Karpas-422 (cell line): ENCODE measurements around the gene KLK10. TPM values are rescaled to one million over a fixed set of nuclear protein-coding genes. Genes with fewer than 3 reads are reported as not detected.
"Not testable (repeated sequence)": the region's sequence is repeated elsewhere in the genome, so short reads cannot be mapped to it uniquely, and the experiment has no call there.

Experiments used
- DNase-seq: peaks from one replicate; pipeline ENCODE4 v3.0.0-alpha.2; 2015
- H2AFZ ChIP-seq: fragments of 200-600 bp; sonication (generic); 2 replicates; pipeline ENCODE4 v1.6.1; 2014; ENCODE audit warnings: antibody characterized with exemption, low read length, mixed read lengths
- H3K27ac ChIP-seq: fragments of 200-600 bp; sonication (generic); 2 replicates; pipeline ENCODE4 v1.5.1; 2014; ENCODE audit warnings: mild to moderate bottlenecking, low read length, moderate library complexity
- H3K27me3 ChIP-seq: fragments of 200-600 bp; sonication (generic); 2 replicates; pipeline ENCODE4 v1.6.1; 2014; ENCODE audit warnings: low read length, mixed read lengths
- H3K36me3 ChIP-seq: fragments of 200-600 bp; sonication (generic); 2 replicates; pipeline ENCODE4 v1.6.1; 2014; ENCODE audit warnings: low read length, mixed read lengths; ENCODE audit not compliant: insufficient read depth
- H3K4me1 ChIP-seq: fragments of 200-600 bp; sonication (generic); 2 replicates; pipeline ENCODE4 v1.6.1; 2014; ENCODE audit warnings: mild to moderate bottlenecking, low read length, mixed read lengths
- H3K4me2 ChIP-seq: fragments of 200-600 bp; sonication (generic); 2 replicates; pipeline ENCODE4 v1.6.1; 2014; ENCODE audit warnings: low read length, low read depth, mild to moderate bottlenecking; ENCODE audit not compliant: poor library complexity, severe bottlenecking
- H3K4me3 ChIP-seq: fragments of 200-600 bp; sonication (generic); 2 replicates; pipeline ENCODE4 v1.5.1; 2014; ENCODE audit warnings: mild to moderate bottlenecking, antibody characterized with exemption, low read length, mixed read lengths
- H3K79me2 ChIP-seq: fragments of 200-600 bp; sonication (generic); 2 replicates; pipeline ENCODE4 v1.6.1; 2014; ENCODE audit warnings: mild to moderate bottlenecking, low read length, mixed read lengths
- H3K9ac ChIP-seq: fragments of 200-600 bp; sonication (generic); 2 replicates; pipeline ENCODE4 v1.6.0; 2014; ENCODE audit warnings: low read length
- H3K9me2 ChIP-seq: fragments of 200-600 bp; sonication (generic), shearing (Covaris generic); replicated peaks from 2 replicates; pipeline ENCODE4 v1.6.0; 2014; ENCODE audit warnings: mild to moderate bottlenecking, low read length, moderate library complexity; ENCODE audit not compliant: insufficient read depth
- H3K9me3 ChIP-seq: fragments of 300-700, 200-600 bp; sonication (generic); 2 replicates; pipeline ENCODE4 v1.6.1; 2014; ENCODE audit warnings: low read length, mixed read lengths
- H4K20me1 ChIP-seq: fragments of 200-600 bp; sonication (generic); 2 replicates; pipeline ENCODE4 v1.6.1; 2014; ENCODE audit warnings: mild to moderate bottlenecking, antibody characterized with exemption, low read length, low read depth; ENCODE audit not compliant: insufficient read depth
- total RNA-seq: library from RNA; depleted of rRNA; stranded (reverse); fragments of >200 nt; shearing (Covaris generic); gene quantifications from 2 replicates; pipeline ENCODE4 v1.2.3, GENCODE V29; 2014; ENCODE audit warnings: low replicate concordance

Gene KLK10
- total RNA-seq, 1 experiment from 2014 or later = not detected

GRCh38 chr19:50977626-50978025 lies 41.9 kb downstream of the KLK10 start:
- Histone ChIP-seq H3K9ac (no peak overlapping the region), H3K4me1 (no peaks in the 10 kb centered on the region), H3K36me3 (no peaks in the 10 kb centered on the region), H3K9me2 (no peaks in the 10 kb centered on the region), H3K27ac (no peak overlapping the region), H3K27me3 (no peaks in the 10 kb centered on the region), H3K9me3 (no peaks in the 10 kb centered on the region), H3K4me3 (no peak overlapping the region), H3K79me2 (no peaks in the 10 kb centered on the region), H2AFZ (no peak overlapping the region), H3K4me2 (no peak overlapping the region), H4K20me1 (no peaks in the 10 kb centered on the region)
- DNase-seq = no peak

GRCh38 chr19:50975766-50976165 lies 43.7 kb downstream of the KLK10 start:
- no peak overlapping the region for H3K4me3 ChIP-seq
- H2AFZ ChIP-seq = no peak overlapping the region
- H3K79me2 ChIP-seq = no peaks in the 10 kb centered on the region
- H3K9ac ChIP-seq = no peak overlapping the region
- no peaks in the 10 kb centered on the region for H3K9me2 ChIP-seq
- H3K9me3 ChIP-seq = no peaks in the 10 kb centered on the region
- no peaks in the 10 kb centered on the region for H3K27me3 ChIP-seq
- no peaks in the 10 kb centered on the region for H4K20me1 ChIP-seq
- DNase-seq = no peak
- H3K4me1 ChIP-seq = no peaks in the 10 kb centered on the region
- H3K4me2 ChIP-seq = no peak overlapping the region
- H3K36me3 ChIP-seq = no peaks in the 10 kb centered on the region
- no peak overlapping the region for H3K27ac ChIP-seq

- H3K4me3 ChIP-seq = no peak overlapping the region
- H3K4me2 ChIP-seq = no peak overlapping the region
- no peak for DNase-seq
- no peaks in the 10 kb centered on the region for H3K36me3 ChIP-seq
- no peak overlapping the region for H2AFZ ChIP-seq
- H3K9me3 ChIP-seq = no peaks in the 10 kb centered on the region
- H3K9me2 ChIP-seq = no peaks in the 10 kb centered on the region
- no peaks in the 10 kb centered on the region for H4K20me1 ChIP-seq
- no peaks in the 10 kb centered on the region for H3K4me1 ChIP-seq
- no peak overlapping the region for H3K27ac ChIP-seq
- no peaks in the 10 kb centered on the region for H3K79me2 ChIP-seq
- H3K9ac ChIP-seq = no peak overlapping the region
- no peaks in the 10 kb centered on the region for H3K27me3 ChIP-seq
Measured at GRCh38 chr19:50974702-50975556, 44.6 kb downstream of the KLK10 start.

- Histone ChIP-seq H3K4me3 (no peak overlapping the region), H3K9me3 (no peaks in the 10 kb centered on the region), H3K9ac (no peak overlapping the region), H3K4me1 (no peaks in the 10 kb centered on the region), H3K79me2 (no peaks in the 10 kb centered on the region), H3K4me2 (no peak overlapping the region), H3K9me2 (no peaks in the 10 kb centered on the region), H3K36me3 (no peaks in the 10 kb centered on the region), H4K20me1 (no peaks in the 10 kb centered on the region), H3K27me3 (no peaks in the 10 kb centered on the region), H3K27ac (no peak overlapping the region), H2AFZ (no peak overlapping the region)
- no peak for DNase-seq
Measured at GRCh38 chr19:50972795-50973376, 46.6 kb downstream of the KLK10 start.

- not testable (repeated sequence) for H3K79me2 ChIP-seq, H3K27ac ChIP-seq, H3K9me3 ChIP-seq, H3K9ac ChIP-seq, H3K4me1 ChIP-seq, H3K36me3 ChIP-seq, DNase-seq, H3K9me2 ChIP-seq, H3K4me3 ChIP-seq, H4K20me1 ChIP-seq, H3K27me3 ChIP-seq, H3K4me2 ChIP-seq, H2AFZ ChIP-seq
Measured at GRCh38 chr19:50969810-50970209, 49.7 kb downstream of the KLK10 start.

- H3K9me3 ChIP-seq = no peaks in the 10 kb centered on the region
- H3K4me1 ChIP-seq = no peaks in the 10 kb centered on the region
- no peak within 1 kb of the TSS for H3K9ac ChIP-seq
- no peaks in the 10 kb centered on the region for H3K36me3 ChIP-seq
- no peak within 1 kb of the TSS for H3K4me3 ChIP-seq
- no peak within 1 kb of the TSS for H3K4me2 ChIP-seq
- no peaks in the 10 kb centered on the region for H3K27me3 ChIP-seq
- H3K79me2 ChIP-seq = no peaks in the 10 kb centered on the region
- no peaks in the 10 kb centered on the region for H3K9me2 ChIP-seq
- no peak within 1 kb of the TSS for H2AFZ ChIP-seq
- no peak within 1 kb of the TSS for H3K27ac ChIP-seq
- H4K20me1 ChIP-seq = no peaks in the 10 kb centered on the region
- DNase-seq = no peak
Measured at GRCh38 chr19:50969413-50969760, 50.1 kb downstream of the KLK10 start, which contains the start of gene KLK6. KLK6 (minus strand) TSS chr19:50969591; CDS start chr19:50968104, 1,487 bp downstream.

GRCh38 chr19:50968716-50969412 lies 50.6 kb downstream of the KLK10 start:
- Histone ChIP-seq H3K79me2 (no peaks in the 10 kb centered on the region), H3K4me2 (no peak overlapping the region), H3K9ac (no peak overlapping the region), H3K27me3 (no peaks in the 10 kb centered on the region), H4K20me1 (no peaks in the 10 kb centered on the region), H3K9me3 (no peaks in the 10 kb centered on the region), H2AFZ (no peak overlapping the region), H3K4me3 (no peak overlapping the region), H3K27ac (no peak overlapping the region), H3K4me1 (no peaks in the 10 kb centered on the region), H3K9me2 (no peaks in the 10 kb centered on the region), H3K36me3 (no peaks in the 10 kb centered on the region)
- no peak for DNase-seq

GRCh38 chr19:50967929-50968715 lies 51.4 kb downstream of the KLK10 start:
- Histone ChIP-seq H3K4me3 (no peak overlapping the region), H2AFZ (no peak overlapping the region), H3K27me3 (no peaks in the 10 kb centered on the region), H3K36me3 (no peaks in the 10 kb centered on the region), H3K9me2 (no peaks in the 10 kb centered on the region), H3K4me1 (no peaks in the 10 kb centered on the region), H3K9me3 (no peaks in the 10 kb centered on the region), H4K20me1 (no peaks in the 10 kb centered on the region), H3K9ac (no peak overlapping the region), H3K79me2 (no peaks in the 10 kb centered on the region), H3K27ac (no peak overlapping the region), H3K4me2 (no peak overlapping the region)
- DNase-seq = no peak
